GM18517 (cell line): ENCODE data around the gene ACKR3.

Experiments
- ATAC-seq: cut with Tn5 transposase; IDR thresholded peaks from one replicate; pipeline ENCODE4 v1.9.1; 2021; ENCODE audit warnings: mild to moderate bottlenecking, moderate library complexity; ENCODE audit not compliant: unreplicated experiment

ACKR3 gene

DNA sequence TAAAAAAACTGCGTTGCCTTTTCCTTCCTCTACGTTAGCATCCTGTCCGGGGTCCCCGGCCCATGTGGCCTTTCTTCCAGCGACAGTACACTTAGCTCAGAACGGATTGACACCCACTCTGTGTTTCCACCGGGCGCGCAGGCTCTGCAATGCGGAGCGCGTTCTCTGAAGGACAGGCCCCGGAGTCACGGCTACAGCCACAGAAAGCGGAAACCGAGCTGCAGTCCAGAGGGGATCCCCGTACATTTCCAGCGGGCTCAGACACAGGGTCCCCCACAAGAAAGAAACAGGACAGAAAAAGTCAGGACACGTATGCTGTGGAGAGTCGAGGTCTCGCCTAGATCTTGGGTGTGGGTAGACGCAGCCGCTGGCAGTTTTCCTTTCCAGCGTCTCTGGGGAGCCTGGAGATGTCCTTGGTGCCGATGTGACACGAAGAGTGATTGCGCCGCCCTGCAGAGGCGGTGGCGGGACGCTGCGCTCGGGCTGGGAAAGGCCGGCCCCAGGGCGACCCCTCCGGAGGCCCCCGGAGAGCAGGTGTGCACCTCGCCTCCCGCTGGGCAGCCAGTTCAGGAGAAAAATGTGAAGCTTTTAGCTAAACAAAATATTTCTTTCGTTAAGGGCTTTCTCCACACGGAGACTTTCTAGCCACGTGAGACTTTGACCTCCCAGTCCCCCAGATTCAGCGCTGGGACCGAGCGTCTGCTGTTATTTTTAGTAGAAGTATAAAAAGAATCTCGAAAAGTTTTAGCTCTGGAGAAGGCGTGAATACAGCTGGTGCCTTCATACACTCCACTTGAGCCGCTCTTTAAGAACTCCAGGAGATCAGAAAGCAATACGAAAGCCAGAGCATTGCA, 1.3 kb upstream of the ACKR3 start:
- no peak for ATAC-seq

DNA sequence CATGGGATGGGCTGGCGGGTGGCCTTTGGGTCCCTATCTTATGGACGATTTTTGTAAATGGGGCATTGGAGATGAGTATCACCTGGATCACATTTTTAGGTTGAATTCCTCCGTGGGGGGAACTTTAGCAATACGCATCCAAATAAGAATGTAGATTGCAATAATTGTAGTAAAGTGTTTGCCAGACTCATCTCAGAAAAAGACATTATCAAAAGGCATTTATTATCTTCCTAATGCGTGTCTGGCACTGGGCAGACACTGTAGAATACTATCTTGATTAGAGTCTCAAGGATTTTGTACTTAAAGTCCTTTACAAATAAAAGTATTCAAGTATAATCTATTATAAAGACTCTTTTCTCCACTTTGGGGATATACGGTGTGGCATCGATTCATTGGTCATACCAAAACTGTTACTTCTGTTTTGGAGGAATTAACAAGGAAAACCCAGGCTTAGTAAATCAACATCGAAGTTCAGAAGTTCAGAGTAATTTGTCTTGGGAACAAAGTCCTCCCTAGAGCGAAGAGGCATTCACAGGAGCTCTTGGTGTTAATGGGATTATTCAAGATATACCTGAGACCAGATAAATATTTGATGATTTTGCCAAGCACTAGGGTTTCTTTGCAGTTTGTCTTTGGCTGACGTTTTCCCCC, 578 bp upstream of the ACKR3 start:
- no peak for ATAC-seq

DNA sequence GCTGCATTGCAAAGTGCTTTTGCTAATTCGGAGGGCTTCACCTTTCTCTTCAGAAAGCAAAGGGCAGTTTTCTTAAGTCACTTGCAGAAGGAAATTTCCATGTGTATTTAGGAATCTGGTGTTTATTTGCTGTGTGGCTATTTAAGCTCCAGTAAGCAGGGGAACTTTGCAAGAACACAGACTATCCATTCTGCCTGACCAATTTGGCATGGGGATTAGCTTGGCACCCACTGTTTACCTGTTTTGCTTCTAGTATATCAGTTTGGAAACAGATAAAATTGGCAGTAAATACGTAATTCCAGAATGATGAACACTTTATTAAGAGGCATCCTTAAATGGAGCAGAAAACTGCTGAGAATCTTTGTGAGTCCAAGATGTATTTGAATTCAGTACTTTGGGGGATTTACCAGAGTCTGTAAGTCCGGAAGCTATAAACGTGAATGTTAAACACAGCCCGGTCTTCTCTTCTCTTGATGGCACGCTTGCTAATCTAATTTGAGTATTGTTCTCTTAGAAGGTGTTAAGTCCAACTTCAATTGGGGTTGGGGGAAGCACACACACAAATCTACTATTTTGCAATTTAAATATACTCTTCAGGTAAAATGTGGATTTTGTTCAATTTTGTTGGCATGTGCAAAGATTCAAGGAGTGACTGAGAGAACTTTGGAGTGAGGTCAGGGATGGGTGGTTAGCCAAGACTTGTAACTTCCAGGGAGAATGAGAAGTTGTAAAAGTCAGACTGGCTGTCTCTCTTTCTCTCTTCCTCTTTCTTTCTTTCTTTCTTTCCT, 650 bp downstream of the ACKR3 start:
- ATAC-seq = no peak

DNA sequence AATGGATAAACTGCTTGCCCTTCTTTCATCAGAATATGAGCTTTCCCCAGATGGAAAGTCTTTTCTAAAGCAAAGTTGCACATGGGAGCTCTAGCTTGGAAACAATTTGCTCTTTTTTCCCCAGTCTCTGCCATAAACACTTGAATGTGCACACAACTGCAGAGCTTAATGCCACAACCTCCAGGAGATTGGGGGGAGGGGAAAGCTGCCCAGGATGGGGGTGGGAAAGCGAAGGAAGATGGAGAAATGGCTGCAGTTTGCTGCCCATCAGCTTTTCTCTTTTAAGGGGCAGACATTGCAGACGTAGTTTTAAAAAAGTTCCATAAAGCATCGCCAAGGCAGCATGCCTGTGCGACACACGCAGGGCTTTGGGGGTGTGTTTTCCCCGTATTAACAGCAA, 1.5 kb downstream of the ACKR3 start:
- no peak for ATAC-seq

DNA sequence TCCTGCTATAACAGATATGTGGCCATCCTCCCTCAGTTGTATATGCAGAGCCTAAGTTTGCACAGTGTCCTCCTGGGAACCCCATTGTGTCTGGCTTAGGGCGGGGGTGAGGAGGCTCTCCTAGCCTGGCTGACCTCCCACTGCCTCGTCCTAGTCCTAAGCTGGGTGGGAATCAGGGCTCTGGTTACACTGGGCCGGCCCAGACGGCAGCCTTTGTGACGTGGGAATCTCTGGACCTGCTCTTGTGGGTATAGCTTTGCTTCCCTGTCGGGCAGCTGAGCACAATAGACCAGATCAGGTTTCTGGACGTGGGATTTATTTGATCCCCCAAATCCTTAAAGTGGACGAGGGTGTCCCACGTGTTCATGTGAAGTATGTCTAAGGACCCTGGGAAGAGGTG, 2.9 kb downstream of the ACKR3 start:
- no peak for ATAC-seq

DNA sequence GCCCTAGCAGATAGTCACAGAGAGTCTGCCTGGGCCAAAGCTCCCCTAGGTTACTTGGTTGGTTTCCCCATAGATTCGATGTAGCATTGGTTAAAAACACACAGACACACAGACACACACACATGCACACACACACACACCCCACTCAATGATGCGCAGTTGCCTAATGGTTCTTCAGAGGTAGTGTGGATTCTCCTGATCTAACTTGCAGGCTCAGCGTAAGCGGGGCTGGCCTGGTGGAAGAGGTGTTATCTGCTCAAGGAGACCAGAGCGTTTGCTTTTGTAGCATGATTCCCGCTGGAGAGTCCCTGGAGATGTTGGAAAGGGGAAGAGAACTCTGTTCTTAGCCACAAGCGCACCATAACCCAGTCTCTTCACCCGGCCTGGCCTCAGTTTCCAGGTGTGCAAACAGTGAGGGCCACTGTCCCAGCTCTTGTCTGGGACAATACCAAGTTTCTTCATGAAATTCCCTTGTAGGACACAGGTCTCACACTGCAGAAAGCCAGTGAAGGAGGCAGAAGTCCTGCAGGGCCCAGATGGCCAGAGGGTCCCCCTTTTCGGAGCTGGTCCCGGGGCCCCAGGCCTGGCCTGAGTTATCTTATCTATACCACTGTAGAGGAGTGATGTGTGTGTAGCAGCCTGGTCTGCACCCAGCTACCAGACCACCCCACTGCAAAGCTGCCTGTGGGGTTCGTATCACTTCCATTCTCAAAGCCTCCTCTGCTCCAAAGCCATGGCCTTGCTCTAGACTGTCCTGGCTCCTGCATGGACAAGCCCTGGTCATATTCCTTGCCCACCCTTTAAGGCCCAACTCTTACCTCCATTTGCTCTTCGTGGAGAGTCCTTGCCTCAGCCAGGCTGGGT, 3.7 kb downstream of the ACKR3 start:
- no peak for ATAC-seq

DNA sequence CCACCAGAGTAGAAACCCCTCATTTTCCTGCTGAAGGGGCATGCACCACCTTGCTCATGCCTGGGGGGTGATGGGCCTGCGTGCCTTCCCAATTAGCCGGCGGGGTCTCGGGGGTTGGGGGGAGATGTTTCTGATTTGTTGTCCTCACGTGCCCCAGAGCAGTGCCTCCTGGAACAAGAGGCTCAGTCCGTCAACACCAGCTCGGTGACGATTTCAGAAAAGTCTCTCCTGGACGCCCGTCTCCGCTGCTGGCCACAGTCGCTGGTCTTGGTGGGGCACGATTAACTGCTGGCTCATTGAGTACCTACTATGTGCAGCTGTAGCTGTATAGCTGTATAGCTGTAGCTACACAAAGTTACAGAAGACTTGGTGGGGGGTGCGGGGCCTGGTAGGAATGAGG, 4.4 kb downstream of the ACKR3 start:
- ATAC-seq = no peak

DNA sequence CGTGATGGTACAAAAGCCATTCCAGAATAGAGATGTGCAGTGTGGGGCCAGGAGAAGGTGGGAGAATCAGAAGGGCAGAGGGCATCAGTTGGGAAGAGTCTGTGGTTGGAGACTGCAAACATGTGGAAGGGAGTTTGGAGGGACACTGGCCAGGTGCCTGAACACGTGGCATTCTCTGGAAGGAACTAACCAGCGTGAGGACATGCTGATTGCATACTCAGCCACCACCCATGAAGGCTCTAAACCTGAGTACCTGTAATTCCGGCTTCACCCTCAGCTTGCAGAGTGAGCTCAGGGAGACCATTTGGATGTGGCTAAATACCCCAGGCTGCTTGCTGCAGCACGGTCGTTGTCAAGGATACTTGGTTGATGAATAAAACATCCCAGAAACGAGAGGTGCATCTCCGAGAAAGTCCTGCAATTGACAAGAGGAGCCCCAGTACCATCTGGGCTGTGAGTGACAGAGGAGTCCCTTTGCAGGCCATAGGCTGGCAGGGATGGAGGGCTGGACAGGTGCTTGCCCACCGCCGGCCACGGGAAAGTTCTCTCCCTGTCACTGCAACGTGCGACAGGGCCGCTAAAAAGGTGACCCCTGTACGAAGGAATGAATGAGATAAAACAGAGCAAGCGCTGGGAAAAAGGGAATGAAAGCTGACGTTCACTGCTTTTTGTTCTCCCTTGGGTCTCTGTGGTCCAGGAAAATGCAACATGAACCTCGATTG, 5.0 kb downstream of the ACKR3 start:
- no peak for ATAC-seq

DNA sequence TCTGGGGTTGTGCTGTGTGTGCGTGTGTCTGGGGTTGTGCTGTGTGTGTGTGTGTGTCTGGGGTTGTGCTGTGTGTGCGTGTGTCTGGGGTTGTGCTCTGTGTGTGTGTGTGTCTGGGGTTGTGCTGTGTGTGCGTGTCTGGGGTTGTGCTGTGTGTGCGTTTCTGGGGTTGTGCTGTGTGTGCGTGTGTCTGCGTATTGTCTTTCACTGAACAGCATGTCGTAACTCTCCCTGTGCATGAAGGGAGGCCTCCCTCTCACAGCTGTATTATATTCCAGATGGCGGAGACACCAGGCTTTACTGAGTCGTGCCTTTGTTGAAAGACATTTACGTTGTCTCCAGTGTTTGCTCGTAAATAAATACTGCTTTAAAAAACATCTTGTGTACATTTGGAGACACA, 5.9 kb downstream of the ACKR3 start:
- no peak for ATAC-seq

DNA sequence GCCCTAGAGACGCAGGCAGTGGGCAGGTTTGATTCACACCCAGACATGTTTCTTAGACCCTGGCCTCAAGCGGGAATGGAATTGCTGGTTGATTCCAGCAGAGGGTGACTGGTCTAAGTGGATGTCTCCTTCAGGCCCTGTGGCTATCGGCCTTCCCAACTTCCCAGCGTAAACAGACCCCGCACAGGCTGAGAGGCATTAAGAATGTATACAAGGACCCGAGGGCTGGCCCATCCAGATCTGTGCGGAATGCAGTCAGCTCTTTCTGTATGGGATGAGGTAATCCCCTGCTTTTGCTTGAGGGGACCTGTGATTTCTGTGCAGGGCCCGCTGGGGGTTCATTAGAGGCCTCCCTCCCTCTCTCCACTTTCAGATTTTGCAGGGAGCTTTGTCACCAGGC, 6.5 kb downstream of the ACKR3 start:
- no peak for ATAC-seq

DNA sequence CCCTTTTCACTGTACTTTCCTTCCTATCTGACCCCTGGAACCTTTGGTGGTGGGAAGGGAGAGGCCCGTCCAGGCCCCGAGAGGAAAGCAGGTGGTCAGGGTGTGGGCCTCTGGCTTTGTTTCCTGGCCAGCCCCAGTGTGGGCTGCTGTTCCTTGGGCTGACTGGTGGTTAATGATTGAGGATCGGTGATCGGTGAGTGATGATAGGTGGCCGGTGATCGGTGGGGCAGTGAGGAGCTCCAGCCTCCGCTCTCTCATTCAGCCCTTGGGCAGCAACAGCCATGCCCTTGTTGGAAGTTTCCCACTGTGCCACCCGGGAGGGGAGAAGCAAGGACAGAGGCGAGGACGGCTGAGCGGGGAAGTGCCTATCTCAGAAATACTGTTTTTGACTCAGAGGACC, 7.3 kb downstream of the ACKR3 start:
- no peak for ATAC-seq

DNA sequence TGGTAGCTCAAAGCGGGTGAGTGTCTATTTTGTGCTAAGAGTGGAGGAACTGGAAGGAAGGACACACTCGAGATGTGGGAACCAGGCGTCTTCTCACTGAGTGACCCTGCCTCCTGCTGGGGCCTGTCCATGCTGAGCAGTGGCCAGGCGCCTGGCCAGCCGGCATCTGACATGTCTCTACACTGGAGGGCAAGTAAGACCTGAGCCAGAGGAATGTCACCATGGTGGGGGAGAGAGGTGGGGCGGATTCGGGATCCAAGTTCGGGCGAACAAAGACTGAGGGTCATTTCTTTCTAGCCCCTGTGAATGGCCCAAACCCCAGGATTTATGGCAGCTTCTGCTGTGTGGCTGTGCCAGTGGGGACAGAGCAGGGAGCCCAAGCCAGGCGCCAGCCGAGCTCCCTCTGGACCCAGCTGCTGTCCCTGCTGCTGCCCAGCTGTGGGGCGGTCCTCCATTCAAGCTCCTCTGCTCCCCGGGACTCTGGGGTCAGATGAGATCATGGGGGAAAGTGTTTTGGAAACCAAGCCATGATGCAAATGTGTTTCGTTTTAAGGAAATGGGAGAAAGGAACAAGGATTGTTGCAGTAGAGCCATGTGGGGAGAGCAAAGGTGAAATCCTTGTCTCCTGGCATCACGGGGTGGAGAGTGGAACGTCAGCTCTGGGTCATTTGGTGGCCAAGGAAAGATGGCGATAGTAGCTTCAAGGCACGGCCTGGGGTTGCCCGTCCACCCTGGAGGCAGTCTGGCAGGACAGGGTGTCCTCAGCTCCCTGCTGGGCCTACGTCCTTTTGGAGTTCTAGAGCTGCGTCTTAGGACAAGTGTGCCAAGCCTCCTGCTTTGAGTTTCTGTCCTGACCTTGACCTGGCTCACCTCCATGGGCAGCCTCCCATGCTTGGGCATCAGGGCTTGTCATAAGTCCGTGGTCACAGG, 8.1 kb downstream of the ACKR3 start:
- no peak for ATAC-seq

DNA sequence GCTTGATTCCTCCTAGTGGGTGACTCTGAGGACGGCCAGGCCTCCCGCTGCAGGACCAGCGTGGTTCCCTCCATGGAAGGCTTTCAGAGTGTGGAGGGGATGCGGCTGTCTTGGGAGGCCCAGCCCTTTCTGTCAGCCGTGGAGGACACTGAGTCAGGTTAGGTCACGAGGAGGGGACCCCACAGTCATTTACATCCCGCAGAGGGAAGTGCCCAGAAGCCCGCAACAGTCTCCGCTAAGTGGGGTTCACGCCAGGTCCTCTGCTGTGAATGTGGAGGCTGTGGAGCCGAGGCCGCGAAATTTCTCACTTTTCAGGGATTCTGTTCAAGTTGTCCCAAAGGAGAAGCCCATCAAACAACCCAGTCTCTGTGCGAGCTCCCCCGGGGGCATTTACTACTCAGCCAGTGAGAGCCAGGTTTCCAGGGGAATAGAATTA, 8.8 kb downstream of the ACKR3 start:
- no peak for ATAC-seq

DNA sequence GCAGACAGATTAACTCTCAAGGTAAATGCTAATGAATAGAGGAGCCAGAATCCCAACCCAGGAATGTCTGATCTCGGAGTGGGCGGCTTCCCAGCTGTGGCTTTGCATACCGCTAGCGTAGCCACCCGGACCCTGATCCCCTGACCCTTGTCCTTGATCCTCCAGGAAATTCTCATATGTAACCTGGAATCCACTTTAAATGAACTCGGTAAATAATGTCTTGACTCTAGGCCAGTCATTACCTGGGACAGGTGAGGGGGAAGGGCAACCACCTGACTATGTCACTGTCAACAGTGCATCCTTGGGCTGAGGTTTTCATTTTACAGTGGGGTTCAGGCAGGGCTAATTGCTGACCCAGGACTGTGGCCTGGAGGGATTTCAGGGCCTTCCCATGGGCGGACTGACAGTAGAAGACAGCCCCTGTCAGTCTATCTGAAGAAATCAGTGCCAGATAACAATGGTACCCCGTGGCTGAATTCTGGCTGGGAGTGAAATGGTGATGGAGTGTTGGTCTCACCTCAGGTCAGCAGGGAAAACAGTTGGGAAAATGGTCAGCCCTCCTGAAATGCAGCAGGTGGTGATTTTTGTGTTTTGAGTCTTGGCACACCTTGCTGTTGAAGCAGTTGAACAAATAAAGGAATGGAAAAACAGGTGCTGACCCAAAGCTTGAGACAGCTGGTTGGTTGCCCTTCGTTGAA, 9.6 kb downstream of the ACKR3 start:
- no peak for ATAC-seq

DNA sequence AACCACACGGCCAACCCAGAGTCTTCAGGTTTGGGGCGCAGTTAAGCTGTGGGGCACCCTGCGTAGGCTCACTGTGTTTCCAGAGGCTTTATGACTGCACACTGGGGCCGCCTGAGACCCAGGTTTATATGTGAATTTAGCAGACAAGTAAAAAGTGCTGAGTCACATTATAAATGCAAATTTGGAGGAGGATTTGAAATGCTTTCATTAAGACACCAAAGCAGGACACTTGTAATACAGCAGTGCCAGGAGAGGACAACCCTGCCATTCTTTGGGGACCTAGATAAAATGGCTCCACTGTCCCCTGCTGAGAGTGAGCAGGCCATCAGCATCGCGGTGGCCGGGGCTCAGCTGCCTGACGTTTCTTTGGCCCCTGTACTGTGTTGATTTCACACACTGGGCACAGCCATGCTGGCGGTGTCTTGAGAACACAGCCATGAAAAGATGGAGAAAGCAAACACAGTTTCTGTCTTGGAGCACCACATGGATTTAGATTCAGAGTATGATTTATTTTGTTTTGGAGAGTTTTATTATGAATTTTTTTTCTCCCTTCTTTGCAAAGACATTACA, 10.2 kb downstream of the ACKR3 start:
- ATAC-seq = no peak

DNA sequence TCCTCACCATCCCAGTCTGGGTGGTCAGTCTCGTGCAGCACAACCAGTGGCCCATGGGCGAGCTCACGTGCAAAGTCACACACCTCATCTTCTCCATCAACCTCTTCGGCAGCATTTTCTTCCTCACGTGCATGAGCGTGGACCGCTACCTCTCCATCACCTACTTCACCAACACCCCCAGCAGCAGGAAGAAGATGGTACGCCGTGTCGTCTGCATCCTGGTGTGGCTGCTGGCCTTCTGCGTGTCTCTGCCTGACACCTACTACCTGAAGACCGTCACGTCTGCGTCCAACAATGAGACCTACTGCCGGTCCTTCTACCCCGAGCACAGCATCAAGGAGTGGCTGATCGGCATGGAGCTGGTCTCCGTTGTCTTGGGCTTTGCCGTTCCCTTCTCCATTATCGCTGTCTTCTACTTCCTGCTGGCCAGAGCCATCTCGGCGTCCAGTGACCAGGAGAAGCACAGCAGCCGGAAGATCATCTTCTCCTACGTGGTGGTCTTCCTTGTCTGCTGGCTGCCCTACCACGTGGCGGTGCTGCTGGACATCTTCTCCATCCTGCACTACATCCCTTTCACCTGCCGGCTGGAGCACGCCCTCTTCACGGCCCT, 11.2 kb downstream of the ACKR3 start:
- ATAC-seq = no peak

DNA sequence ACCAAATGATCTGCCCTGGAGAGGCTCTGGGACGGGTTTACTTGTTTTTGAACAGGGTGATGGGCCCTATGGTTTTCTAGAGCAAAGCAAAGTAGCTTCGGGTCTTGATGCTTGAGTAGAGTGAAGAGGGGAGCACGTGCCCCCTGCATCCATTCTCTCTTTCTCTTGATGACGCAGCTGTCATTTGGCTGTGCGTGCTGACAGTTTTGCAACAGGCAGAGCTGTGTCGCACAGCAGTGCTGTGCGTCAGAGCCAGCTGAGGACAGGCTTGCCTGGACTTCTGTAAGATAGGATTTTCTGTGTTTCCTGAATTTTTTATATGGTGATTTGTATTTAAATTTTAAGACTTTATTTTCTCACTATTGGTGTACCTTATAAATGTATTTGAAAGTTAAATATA, 11.9 kb downstream of the ACKR3 start:
- ATAC-seq = no peak

DNA sequence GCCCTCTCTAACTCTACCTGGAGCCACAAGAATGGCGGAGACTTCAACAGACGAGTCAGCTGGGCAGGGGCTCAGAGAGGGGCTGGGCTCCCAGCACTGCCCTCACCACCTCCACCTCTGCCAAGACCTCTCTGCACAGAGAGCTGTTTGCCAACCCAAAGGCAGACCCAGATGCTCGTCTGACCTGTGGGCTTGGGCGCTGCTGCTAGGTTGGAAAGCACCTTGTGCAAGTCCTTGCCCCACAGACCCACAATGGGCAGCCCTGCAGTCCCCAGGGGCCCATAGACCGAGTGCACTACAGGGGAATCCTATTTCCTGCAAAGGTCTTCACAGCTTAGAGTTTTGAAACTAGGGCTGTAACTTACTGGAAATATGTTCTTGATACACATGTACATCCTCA, 13.3 kb downstream of the ACKR3 start:
- no peak for ATAC-seq
